DND-41 (cell line): ENCODE results near the gene PANK4.

Source experiments
- ATAC-seq: fragments of 200-7000 bp; cut with Tn5 transposase; 3 replicates; pipeline ENCODE4 v1.9.1; 2021; ENCODE audit warnings: low read depth; ENCODE audit not compliant: insufficient read depth
- DNase-seq: peaks from one replicate; pipeline ENCODE4 v3.0.0-alpha.2; 2020
- H2AFZ ChIP-seq: 2 replicates; pipeline ENCODE4 v1.6.0; 2012; ENCODE audit warnings: low read depth, low read length
- H3K27ac ChIP-seq: 2 replicates; pipeline ENCODE4 v1.5.1; 2012; ENCODE audit warnings: low read length, inconsistent platforms
- H3K27me3 ChIP-seq: fragments of 200-600 bp; sonication (generic); 2 replicates; pipeline ENCODE4 v1.6.0; 2012; ENCODE audit warnings: low read length, mild to moderate bottlenecking, inconsistent platforms; ENCODE audit not compliant: insufficient read depth, poor library complexity
- H3K36me3 ChIP-seq: 2 replicates; pipeline ENCODE4 v1.5.1; 2012; ENCODE audit warnings: low read length, inconsistent platforms; ENCODE audit not compliant: insufficient read depth
- H3K4me1 ChIP-seq: 2 replicates; pipeline ENCODE4 v1.5.1; 2012; ENCODE audit warnings: mild to moderate bottlenecking, low read length; ENCODE audit not compliant: insufficient read depth
- H3K4me2 ChIP-seq: 2 replicates; pipeline ENCODE4 v1.6.0; 2012; ENCODE audit warnings: mild to moderate bottlenecking, moderate library complexity, low read length, inconsistent platforms; ENCODE audit not compliant: insufficient read depth
- H3K4me3 ChIP-seq, 2 experiments: fragments of 200-600 bp in 1 of 2; shearing (Covaris generic) in 1 of 2; 2 replicates each; pipeline ENCODE4 v1.5.1; 2012 to 2016; ENCODE audit warnings: inconsistent platforms in 2 of 2, low read length in 2 of 2, mild to moderate bottlenecking in 2 of 2, low read depth in 1 of 2, moderate library complexity in 1 of 2
- H3K79me2 ChIP-seq: 2 replicates; pipeline ENCODE4 v1.6.0; 2012; ENCODE audit warnings: low read length, inconsistent platforms; ENCODE audit not compliant: insufficient read depth
- H3K9ac ChIP-seq: 2 replicates; pipeline ENCODE4 v1.6.0; 2012; ENCODE audit warnings: low read depth, mild to moderate bottlenecking, inconsistent platforms, low read length, moderate library complexity
- H3K9me3 ChIP-seq: 2 replicates; pipeline ENCODE4 v1.5.1; 2012; ENCODE audit warnings: low read length, moderate library complexity, mild to moderate bottlenecking, inconsistent platforms; ENCODE audit not compliant: insufficient read depth, severe bottlenecking
- H4K20me1 ChIP-seq: 2 replicates; pipeline ENCODE4 v1.6.0; 2012; ENCODE audit warnings: low read length; ENCODE audit not compliant: insufficient read depth
- EZH2 ChIP-seq: IDR thresholded peaks from 3 replicates; pipeline ENCODE4 v1.6.1; 2012; ENCODE audit warnings: borderline replicate concordance, low read depth, mild to moderate bottlenecking, moderate library complexity, low read length, inconsistent platforms; ENCODE audit not compliant: severe bottlenecking
- TF ChIP-seq, protein P1 (sequence below): IDR thresholded peaks from 2 replicates; pipeline ENCODE4 v1.5.1; 2012; ENCODE audit warnings: borderline replicate concordance, low read length, moderate library complexity, mild to moderate bottlenecking; ENCODE audit not compliant: poor library complexity, severe bottlenecking; ENCODE audit errors: extremely low read depth

PANK4 gene

GRCh38 chr1:2515763-2516080 lies 10.7 kb downstream of the PANK4 start:
- peaks cover 98% of the 10 kb centered on the region for H3K36me3 ChIP-seq
- ATAC-seq, result no peak

GRCh38 chr1:2514863-2515762 lies 11.3 kb downstream of the PANK4 start:
- H3K36me3 ChIP-seq, result peaks cover 98% of the 10 kb centered on the region
- H3K9ac ChIP-seq, result no peak overlapping the region
- no peaks in the 10 kb centered on the region for H3K79me2 ChIP-seq
- no peak overlapping the region for H2AFZ ChIP-seq
- ATAC-seq (no peak), DNase-seq (no peak)
- H3K4me2 ChIP-seq, result no peak overlapping the region
- no peaks in the 10 kb centered on the region for H3K27me3 ChIP-seq
- TF ChIP-seq, protein P1, sequence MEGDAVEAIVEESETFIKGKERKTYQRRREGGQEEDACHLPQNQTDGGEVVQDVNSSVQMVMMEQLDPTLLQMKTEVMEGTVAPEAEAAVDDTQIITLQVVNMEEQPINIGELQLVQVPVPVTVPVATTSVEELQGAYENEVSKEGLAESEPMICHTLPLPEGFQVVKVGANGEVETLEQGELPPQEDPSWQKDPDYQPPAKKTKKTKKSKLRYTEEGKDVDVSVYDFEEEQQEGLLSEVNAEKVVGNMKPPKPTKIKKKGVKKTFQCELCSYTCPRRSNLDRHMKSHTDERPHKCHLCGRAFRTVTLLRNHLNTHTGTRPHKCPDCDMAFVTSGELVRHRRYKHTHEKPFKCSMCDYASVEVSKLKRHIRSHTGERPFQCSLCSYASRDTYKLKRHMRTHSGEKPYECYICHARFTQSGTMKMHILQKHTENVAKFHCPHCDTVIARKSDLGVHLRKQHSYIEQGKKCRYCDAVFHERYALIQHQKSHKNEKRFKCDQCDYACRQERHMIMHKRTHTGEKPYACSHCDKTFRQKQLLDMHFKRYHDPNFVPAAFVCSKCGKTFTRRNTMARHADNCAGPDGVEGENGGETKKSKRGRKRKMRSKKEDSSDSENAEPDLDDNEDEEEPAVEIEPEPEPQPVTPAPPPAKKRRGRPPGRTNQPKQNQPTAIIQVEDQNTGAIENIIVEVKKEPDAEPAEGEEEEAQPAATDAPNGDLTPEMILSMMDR, result no peak
- TF ChIP-seq EZH2, result no peak
- H3K27ac ChIP-seq, result no peak overlapping the region
- H3K4me1 ChIP-seq, result no peaks in the 10 kb centered on the region
- H3K4me3 ChIP-seq, result no peak overlapping the region
- no peaks in the 10 kb centered on the region for H3K9me3 ChIP-seq
- H4K20me1 ChIP-seq, result peaks cover 62% of the 10 kb centered on the region

More at GRCh38 chr1:2515763-2516080, 10.7 kb downstream of the PANK4 start:
- H3K79me2 ChIP-seq, result no peaks in the 10 kb centered on the region
- H3K27ac ChIP-seq, result no peak overlapping the region
- no peaks in the 10 kb centered on the region for H3K4me1 ChIP-seq
- no peak overlapping the region for H2AFZ ChIP-seq
- H4K20me1 ChIP-seq, result peaks cover 64% of the 10 kb centered on the region
- TF ChIP-seq EZH2, result no peak
- TF ChIP-seq, protein P1, result no peak
- DNase-seq, result no peak
- H3K9me3 ChIP-seq, result no peaks in the 10 kb centered on the region
- no peak overlapping the region for H3K4me2 ChIP-seq
- no peak overlapping the region for H3K9ac ChIP-seq
- H3K27me3 ChIP-seq, result no peaks in the 10 kb centered on the region
- H3K4me3 ChIP-seq, result no peak overlapping the region

DNA sequence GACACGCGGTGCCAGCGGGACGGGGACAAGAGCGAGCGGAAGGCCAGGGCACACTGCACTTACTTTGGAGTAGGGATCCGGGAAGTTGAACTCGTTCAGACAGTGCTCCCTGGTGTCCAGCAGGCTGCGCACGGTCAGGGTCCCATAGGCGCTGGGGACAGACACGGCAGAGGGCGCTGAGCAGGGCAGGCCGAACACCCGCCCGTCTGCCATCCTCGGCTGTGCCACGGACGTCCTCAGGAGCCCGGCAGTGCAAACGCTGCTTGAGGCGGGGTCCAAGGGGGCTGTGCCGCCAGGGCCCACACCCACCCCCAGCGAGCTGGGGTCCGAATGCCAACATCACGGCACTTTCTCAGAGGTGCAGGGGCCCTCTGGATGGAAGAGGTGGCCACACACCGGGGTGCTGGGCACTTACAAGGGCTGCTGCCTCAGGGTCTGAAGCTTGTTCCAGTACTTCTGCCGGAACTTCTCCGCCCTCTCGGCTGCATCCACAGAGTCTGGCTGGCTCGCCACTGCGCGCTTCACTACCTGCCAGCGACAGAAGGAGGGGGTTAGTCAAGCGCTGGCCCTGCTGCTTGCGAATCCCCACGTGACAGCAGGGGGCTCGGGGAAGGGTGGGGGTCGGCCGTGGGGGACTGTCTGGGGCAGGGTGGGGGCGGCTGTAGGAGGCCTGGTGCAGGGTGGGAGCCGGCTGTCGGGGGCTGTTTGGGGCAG lies 12.3 kb downstream of the PANK4 start:
- Histone ChIP-seq H3K36me3 (peaks cover 98% of the 10 kb centered on the region), H3K27ac (no peak overlapping the region), H3K79me2 (no peaks in the 10 kb centered on the region), H3K4me2 (no peak overlapping the region), H4K20me1 (peaks cover 63% of the 10 kb centered on the region), H3K4me3 (no peak overlapping the region), H3K4me1 (no peaks in the 10 kb centered on the region), H2AFZ (no peak overlapping the region), H3K9me3 (no peaks in the 10 kb centered on the region), H3K9ac (no peak overlapping the region), H3K27me3 (no peaks in the 10 kb centered on the region)
- ATAC-seq (no peak), DNase-seq (no peak)
- TF ChIP-seq, protein P1, result no peak
- no peak for TF ChIP-seq EZH2
